Gastroesophageal sphincter (tissue), 4 donors: Measurements from ENCODE around the gene PRSS22. TPM values are rescaled to one million over a fixed set of nuclear protein-coding genes. Genes with fewer than 3 reads are reported as not detected.

Experiments
- ATAC-seq: fragments of 150-250 bp; one replicate; pipeline ENCODE4 v1.9.1; 2016; ENCODE audit warnings: mild to moderate bottlenecking, moderate library complexity
- H3K27ac ChIP-seq, 4 donors: fragments of 200-600 bp; sonication (generic) in 3 of 4; 1 replicate in 3 of 4; 2 replicates in 1 of 4; pipeline ENCODE4 v1.5.1; 2016 to 2019
- H3K27me3 ChIP-seq: fragments of 200-600 bp; sonication (generic); one replicate; pipeline ENCODE4 v1.5.1; 2019
- H3K36me3 ChIP-seq, 2 donors: fragments of 200-600 bp; sonication (generic); one replicate each; pipeline ENCODE4 v1.5.1; 2019; ENCODE audit warnings: control low read depth in 1 of 2
- H3K4me1 ChIP-seq, 3 donors: fragments of 200-600 bp; sonication (generic); 1 replicate in 2 of 3; 2 replicates in 1 of 3; pipeline ENCODE4 v1.5.1; 2016 to 2019; ENCODE audit warnings: control low read depth in 2 of 3
- H3K4me3 ChIP-seq, 2 donors: fragments of 200-600 bp; sonication (generic); one replicate each; pipeline ENCODE4 v1.5.1; 2019; ENCODE audit warnings: mild to moderate bottlenecking in 1 of 2, moderate library complexity in 1 of 2
- H3K9me3 ChIP-seq, 3 donors: fragments of 200-600 bp; sonication (generic); one replicate each; pipeline ENCODE4 v1.5.1; 2017 to 2019; ENCODE audit warnings: control low read depth in 2 of 3
- EP300 ChIP-seq: sonication (generic); formaldehyde crosslinking; IDR thresholded peaks from one replicate; pipeline ENCODE4 v1.6.1; 2017; ENCODE audit warnings: antibody characterized with exemption, mild to moderate bottlenecking
- POLR2A ChIP-seq, 2 donors: fragments of 450-650 bp; IDR thresholded peaks; one replicate each; pipeline ENCODE4 v1.6.1; 2017; ENCODE audit warnings: antibody characterized with exemption in 2 of 2, mild to moderate bottlenecking in 2 of 2, moderate library complexity in 1 of 2
- POLR2AphosphoS5 ChIP-seq: sonication (generic); formaldehyde crosslinking; IDR thresholded peaks from one replicate; pipeline ENCODE4 v1.6.1; 2017; ENCODE audit warnings: antibody characterized with exemption
- WGBS, 2 donors: methylation state at CpG; one replicate each; pipeline ENCODE4 v1.1.5; 2018; ENCODE audit warnings: low coverage in 1 of 2; 5-methylcytosine and 5-hydroxymethylcytosine counted together
- total RNA-seq, 4 donors: library from RNA; depleted of rRNA; stranded (reverse); fragments of >200 nt; gene quantifications; one replicate each; pipeline ENCODE4 v1.1.0, GENCODE V29; 2016
- TF ChIP-seq, protein P1 (sequence below), 4 experiments: fragments of 200-600 bp in 2 of 4; fragments of 450-650 bp in 2 of 4; sonication (generic) in 1 of 4; IDR thresholded peaks; one replicate each; pipeline ENCODE4 v1.5.1; 2017 to 2019; ENCODE audit warnings: antibody characterized with exemption in 4 of 4, mild to moderate bottlenecking in 2 of 4, moderate library complexity in 2 of 4

The PRSS22 gene
- total RNA-seq, 4 donors from 2014 or later: 1.0 to 2.7 TPM; not detected in 2

DNA sequence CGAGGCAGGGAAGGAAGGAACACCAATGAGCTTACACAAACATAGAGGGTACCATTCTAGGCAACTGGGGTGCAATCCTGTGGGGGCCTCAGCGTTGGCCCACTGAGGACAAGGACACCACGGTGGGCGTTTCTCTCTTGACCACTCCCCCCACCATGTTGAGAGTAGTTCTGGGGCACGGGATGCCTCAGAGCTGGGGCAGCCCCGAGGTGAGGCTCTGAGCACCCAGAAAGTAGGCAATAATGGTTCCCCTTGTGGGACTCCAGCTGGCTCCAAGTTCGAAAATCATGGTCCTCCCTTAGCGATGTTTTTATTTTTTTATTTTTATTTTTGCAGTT lies 35.8 kb downstream of the PRSS22 start:
- no peak overlapping the region for H3K27ac ChIP-seq
- ATAC-seq: no peak
- TF ChIP-seq POLR2AphosphoS5 (no peak), POLR2A (IDR thresholded peaks at IDR 0.05) (no peak), EP300 (no peak)
- TF ChIP-seq, protein P1, sequence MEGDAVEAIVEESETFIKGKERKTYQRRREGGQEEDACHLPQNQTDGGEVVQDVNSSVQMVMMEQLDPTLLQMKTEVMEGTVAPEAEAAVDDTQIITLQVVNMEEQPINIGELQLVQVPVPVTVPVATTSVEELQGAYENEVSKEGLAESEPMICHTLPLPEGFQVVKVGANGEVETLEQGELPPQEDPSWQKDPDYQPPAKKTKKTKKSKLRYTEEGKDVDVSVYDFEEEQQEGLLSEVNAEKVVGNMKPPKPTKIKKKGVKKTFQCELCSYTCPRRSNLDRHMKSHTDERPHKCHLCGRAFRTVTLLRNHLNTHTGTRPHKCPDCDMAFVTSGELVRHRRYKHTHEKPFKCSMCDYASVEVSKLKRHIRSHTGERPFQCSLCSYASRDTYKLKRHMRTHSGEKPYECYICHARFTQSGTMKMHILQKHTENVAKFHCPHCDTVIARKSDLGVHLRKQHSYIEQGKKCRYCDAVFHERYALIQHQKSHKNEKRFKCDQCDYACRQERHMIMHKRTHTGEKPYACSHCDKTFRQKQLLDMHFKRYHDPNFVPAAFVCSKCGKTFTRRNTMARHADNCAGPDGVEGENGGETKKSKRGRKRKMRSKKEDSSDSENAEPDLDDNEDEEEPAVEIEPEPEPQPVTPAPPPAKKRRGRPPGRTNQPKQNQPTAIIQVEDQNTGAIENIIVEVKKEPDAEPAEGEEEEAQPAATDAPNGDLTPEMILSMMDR (IDR thresholded peaks at IDR 0.05): no peak

DNA sequence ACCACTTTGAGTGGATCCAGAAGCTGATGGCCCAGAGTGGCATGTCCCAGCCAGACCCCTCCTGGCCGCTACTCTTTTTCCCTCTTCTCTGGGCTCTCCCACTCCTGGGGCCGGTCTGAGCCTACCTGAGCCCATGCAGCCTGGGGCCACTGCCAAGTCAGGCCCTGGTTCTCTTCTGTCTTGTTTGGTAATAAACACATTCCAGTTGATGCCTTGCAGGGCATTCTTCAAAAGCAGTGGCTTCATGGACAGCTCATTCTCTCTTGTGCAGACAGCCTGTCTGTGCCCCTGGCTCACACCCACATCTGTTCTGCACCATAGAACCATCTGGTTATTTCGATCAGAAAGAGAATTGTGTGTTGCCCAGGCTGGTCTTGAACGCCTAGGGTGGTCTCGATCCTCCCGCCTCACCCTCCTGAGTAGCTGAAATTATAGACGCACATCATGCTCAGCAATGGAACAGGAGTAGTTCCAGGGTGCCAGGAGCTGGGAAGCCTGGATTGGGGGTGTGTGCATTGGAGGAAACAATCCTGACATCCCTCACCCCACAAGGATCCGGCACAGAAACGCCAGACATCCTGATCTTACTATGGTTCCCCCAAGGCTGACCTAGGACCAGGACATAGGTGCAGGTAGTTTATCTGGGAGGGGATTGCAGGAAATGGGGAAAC lies 36.3 kb downstream of the PRSS22 start:
- TF ChIP-seq POLR2A (IDR thresholded peaks at IDR 0.05) (no peak), POLR2AphosphoS5 (no peak), EP300 (no peak)
- TF ChIP-seq, protein P1 (IDR thresholded peaks at IDR 0.05): no peak
- Histone ChIP-seq H3K4me1 (no peaks in the 10 kb centered on the region), H3K27ac (no peak overlapping the region), H3K4me3 (no peak overlapping the region), H3K9me3 (no peaks in the 10 kb centered on the region), H3K27me3 (peaks cover 53% of the 10 kb centered on the region), H3K36me3 (no peaks in the 10 kb centered on the region)
- no peak for ATAC-seq
- 49 to 84% methylated on average over 2 to 6 of the region's 9 CpGs for WGBS, 2 donors

More for the DNA sequence above, 35.8 kb downstream of the PRSS22 start:
- peaks cover 53% of the 10 kb centered on the region for H3K27me3 ChIP-seq
- H3K4me1 ChIP-seq: no peaks in the 10 kb centered on the region
- no peaks in the 10 kb centered on the region for H3K36me3 ChIP-seq
- H3K4me3 ChIP-seq: no peak overlapping the region
- 75 to 82% methylated on average over 2 to 7 of the region's 8 CpGs for whole genome bisulfite sequencing, 2 donors
- H3K9me3 ChIP-seq: no peaks in the 10 kb centered on the region

DNA sequence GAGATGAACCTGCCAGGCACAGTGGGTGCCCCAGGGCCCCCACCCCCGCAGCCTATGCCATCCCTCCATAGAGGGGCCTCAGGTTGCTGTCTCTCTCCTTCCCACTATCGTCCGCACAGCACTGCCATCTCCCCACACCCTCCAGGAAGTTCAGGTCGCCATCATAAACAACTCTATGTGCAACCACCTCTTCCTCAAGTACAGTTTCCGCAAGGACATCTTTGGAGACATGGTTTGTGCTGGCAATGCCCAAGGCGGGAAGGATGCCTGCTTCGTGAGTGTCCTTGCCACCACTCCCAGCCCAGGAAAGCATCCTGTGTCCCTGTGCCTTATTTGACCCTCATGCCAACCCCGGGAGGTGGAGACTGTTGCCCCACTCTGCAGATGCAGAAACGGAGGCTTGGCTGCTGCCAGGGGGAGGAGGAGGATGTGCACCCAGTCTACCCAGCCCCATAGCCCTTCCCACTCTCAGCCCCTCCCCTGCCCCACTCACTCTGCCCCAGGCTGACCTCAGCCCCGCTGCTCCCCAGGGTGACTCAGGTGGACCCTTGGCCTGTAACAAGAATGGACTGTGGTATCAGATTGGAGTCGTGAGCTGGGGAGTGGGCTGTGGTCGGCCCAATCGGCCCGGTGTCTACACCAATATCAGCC lies 37.0 kb downstream of the PRSS22 start:
- ATAC-seq: no peak
- no peak overlapping the region for H3K27ac ChIP-seq
- WGBS, 2 donors: 69 to 71% methylated on average over 4 to 7 of the region's 14 CpGs

DNA sequence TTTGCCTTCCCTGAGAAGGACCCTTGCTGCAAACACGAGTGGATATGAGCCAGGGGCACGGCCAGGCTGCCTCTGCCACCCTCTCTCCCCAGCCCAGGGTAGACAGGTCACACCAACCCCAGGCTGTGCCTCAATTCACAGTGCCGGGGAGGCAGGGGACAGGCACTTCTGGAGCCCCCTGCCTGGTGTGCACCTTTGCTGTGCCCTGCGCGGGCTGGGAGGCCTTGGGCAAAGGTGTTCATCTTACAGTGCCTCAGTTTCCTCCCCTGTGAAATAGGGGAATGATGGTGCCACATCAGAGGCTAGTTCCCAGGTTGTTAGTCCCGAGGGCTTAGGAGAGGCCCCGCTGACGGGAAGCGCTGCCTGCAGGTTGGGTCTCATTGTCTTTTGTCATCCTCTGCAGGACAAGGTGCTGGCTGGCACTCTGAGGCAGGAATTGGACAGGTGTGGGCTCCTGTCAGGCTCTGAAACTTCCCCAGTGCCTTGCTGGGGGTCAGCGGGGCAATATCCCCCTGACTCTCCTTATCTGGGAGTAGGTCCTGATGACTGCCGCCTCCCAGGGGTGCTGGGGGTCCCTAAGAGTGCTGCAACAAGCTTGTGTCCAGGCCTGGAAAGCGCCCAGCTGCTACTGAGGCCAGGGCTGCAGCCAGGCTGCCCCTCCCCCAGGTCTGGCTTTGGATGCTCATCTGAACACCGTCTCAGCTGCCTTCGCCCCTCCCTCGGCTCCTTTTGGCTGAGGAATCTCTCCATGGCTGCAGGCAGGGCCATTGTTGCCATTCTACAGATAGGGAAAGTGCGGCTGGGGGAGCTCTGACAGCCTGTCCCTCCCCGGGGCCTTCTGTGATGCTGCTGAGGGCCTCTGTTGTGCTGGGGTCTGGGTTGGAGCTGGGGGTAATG lies 37.8 kb downstream of the PRSS22 start:
- WGBS, 2 donors: 49 to 83% methylated on average over 1 to 3 of the region's 17 CpGs
- TF ChIP-seq POLR2AphosphoS5: no peak
- TF ChIP-seq POLR2A (IDR thresholded peaks at IDR 0.05): no peak
- TF ChIP-seq EP300: no peak
- peaks cover 61% of the 10 kb centered on the region for H3K27me3 ChIP-seq

More for the DNA sequence above, 37.0 kb downstream of the PRSS22 start:
- H3K27me3 ChIP-seq: peaks cover 56% of the 10 kb centered on the region
- H3K4me3 ChIP-seq: no peak overlapping the region
- no peaks in the 10 kb centered on the region for H3K36me3 ChIP-seq
- H3K4me1 ChIP-seq: no peaks in the 10 kb centered on the region
- TF ChIP-seq POLR2A (IDR thresholded peaks at IDR 0.05) (no peak), POLR2AphosphoS5 (no peak), EP300 (no peak)
- TF ChIP-seq, protein P1 (IDR thresholded peaks at IDR 0.05): no peak
- H3K9me3 ChIP-seq: no peaks in the 10 kb centered on the region

More for the DNA sequence above, 37.8 kb downstream of the PRSS22 start:
- Histone ChIP-seq H3K9me3 (no peaks in the 10 kb centered on the region), H3K27ac (no peak overlapping the region), H3K4me1 (no peaks in the 10 kb centered on the region), H3K36me3 (no peaks in the 10 kb centered on the region), H3K4me3 (no peak overlapping the region)
- ATAC-seq: no peak
